Esophagus muscularis mucosa (tissue), 4 donors: Measurements from ENCODE around the gene FCRL5. TPM values are rescaled to one million over a fixed set of nuclear protein-coding genes. Genes with fewer than 3 reads are reported as not detected.

Experiments
- DNase-seq: peaks from one replicate; pipeline ENCODE4 v3.0.0-alpha.2; 2017; ENCODE audit errors: extremely low spot score
- H3K27ac ChIP-seq, 4 donors: fragments of 200-600 bp; sonication (generic); replicated peaks in 1 of 4; 1 replicate in 3 of 4; 2 replicates in 1 of 4; pipeline ENCODE4 v1.5.1; 2016 to 2019; ENCODE audit warnings: mild to moderate bottlenecking in 1 of 4
- H3K27me3 ChIP-seq, 4 donors: fragments of 200-600 bp; sonication (generic); one replicate each; pipeline versions ENCODE4 v1.5.1 to v1.6.0; 2016 to 2019
- H3K36me3 ChIP-seq, 4 donors: fragments of 200-600 bp; sonication (generic); one replicate each; pipeline ENCODE4 v1.5.1; 2016 to 2019
- H3K4me1 ChIP-seq, 4 donors: fragments of 200-600 bp; sonication (generic); one replicate each; pipeline ENCODE4 v1.5.1; 2016 to 2019
- H3K4me3 ChIP-seq, 4 donors: fragments of 200-600 bp; sonication (generic); 1 replicate in 2 of 4; 2 replicates in 2 of 4; pipeline ENCODE4 v1.5.1; 2016 to 2019; ENCODE audit warnings: mild to moderate bottlenecking in 4 of 4, moderate library complexity in 1 of 4
- H3K9me3 ChIP-seq, 4 donors: fragments of 200-600 bp; sonication (generic); 1 replicate in 3 of 4; 2 replicates in 1 of 4; pipeline ENCODE4 v1.5.1; 2016 to 2019
- EP300 ChIP-seq: sonication (generic); formaldehyde crosslinking; IDR thresholded peaks from one replicate; pipeline ENCODE4 v1.6.1; 2017; ENCODE audit warnings: antibody characterized with exemption
- POLR2A ChIP-seq: fragments of 450-650 bp; IDR thresholded peaks from one replicate; pipeline ENCODE4 v1.6.1; 2017; ENCODE audit warnings: antibody characterized with exemption, moderate library complexity, mild to moderate bottlenecking, low read depth
- POLR2AphosphoS5 ChIP-seq, 2 donors: sonication (generic); formaldehyde crosslinking; IDR thresholded peaks; one replicate each; pipeline ENCODE4 v1.6.1; 2017; ENCODE audit warnings: antibody characterized with exemption in 2 of 2
- WGBS: methylation state at CpG from one replicate; pipeline ENCODE4 v1.1.5; 2018; 5-methylcytosine and 5-hydroxymethylcytosine counted together
- intact Hi-C: fragments of 100-400 bp; cut with DNase I; formaldehyde crosslinking; loops from one replicate; pipeline ENCODE4 v1.15.1; 2023
- total RNA-seq, 4 donors: library from RNA; depleted of rRNA; stranded (reverse); fragments of >200 nt; gene quantifications; one replicate each; pipeline versions ENCODE4 v1.1.0 to v1.2.1, GENCODE V29; 2016
- TF ChIP-seq, protein P1 (sequence below), 3 experiments: fragments of 200-600 bp in 2 of 3; fragments of 450-650 bp in 1 of 3; sonication (generic) in 2 of 3; IDR thresholded peaks; one replicate each; pipeline ENCODE4 v1.5.1; 2017 to 2019; ENCODE audit warnings: antibody characterized with exemption in 3 of 3, mild to moderate bottlenecking in 2 of 3, moderate library complexity in 1 of 3

FCRL5 gene
- total RNA-seq, 4 donors from 2014 or later, result 0.50 TPM; not detected in 3

GRCh38 chr1:157595356-157595755 lies 43.0 kb upstream of the FCRL5 start:
- WGBS, result 59% methylated on average over 2 of the region's 2 CpGs
- Histone ChIP-seq H3K36me3 (no peaks in the 10 kb centered on the region), H3K27me3 (no peaks in the 10 kb centered on the region), H3K4me3 (no peak overlapping the region), H3K27ac (no peak overlapping the region), H3K4me1 (no peaks in the 10 kb centered on the region), H3K9me3 (no peaks in the 10 kb centered on the region)
- TF ChIP-seq POLR2A (no peak), POLR2AphosphoS5 (IDR thresholded peaks at IDR 0.05) (no peak), EP300 (no peak)
- TF ChIP-seq, protein P1, sequence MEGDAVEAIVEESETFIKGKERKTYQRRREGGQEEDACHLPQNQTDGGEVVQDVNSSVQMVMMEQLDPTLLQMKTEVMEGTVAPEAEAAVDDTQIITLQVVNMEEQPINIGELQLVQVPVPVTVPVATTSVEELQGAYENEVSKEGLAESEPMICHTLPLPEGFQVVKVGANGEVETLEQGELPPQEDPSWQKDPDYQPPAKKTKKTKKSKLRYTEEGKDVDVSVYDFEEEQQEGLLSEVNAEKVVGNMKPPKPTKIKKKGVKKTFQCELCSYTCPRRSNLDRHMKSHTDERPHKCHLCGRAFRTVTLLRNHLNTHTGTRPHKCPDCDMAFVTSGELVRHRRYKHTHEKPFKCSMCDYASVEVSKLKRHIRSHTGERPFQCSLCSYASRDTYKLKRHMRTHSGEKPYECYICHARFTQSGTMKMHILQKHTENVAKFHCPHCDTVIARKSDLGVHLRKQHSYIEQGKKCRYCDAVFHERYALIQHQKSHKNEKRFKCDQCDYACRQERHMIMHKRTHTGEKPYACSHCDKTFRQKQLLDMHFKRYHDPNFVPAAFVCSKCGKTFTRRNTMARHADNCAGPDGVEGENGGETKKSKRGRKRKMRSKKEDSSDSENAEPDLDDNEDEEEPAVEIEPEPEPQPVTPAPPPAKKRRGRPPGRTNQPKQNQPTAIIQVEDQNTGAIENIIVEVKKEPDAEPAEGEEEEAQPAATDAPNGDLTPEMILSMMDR (IDR thresholded peaks at IDR 0.05), result no peak
- intact Hi-C loops, result no loop called here
- DNase-seq, result peak; percentile 53

DNA sequence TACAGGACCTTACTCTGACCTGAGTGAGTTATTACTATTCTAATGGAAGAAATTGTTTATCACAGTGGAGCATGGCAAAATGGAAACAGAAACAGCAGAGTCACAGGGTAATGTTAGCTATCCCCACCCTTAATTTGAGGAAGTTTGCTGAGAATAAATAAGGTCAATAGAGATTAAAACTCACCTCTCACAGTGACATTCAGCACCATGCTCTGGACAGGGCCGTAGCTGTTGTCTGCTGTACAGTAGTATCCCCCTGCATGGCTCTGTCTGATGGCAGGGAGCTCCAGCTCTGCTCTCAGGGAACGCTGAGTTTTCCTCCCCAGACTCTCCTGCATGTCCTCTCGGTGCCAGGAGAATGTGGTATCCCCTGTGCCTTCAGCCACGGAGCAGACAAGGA lies 33.7 kb upstream of the FCRL5 start:
- Histone ChIP-seq H3K4me3 (no peak overlapping the region), H3K36me3 (no peaks in the 10 kb centered on the region), H3K9me3 (peaks cover 0 to 15% (median 5%) of the 10 kb centered on the region in 4 donors), H3K27ac (no peak overlapping the region), H3K27me3 (peaks cover 0 to 40% (median 0%) of the 10 kb centered on the region in 4 donors), H3K4me1 (no peaks in the 10 kb centered on the region)
- 63% methylated on average over 4 of the region's 4 CpGs for WGBS
- DNase-seq, result no peak
- TF ChIP-seq POLR2A, result no peak
- TF ChIP-seq POLR2AphosphoS5 (IDR thresholded peaks at IDR 0.05), result no peak
- no peak for TF ChIP-seq EP300
- TF ChIP-seq, protein P1 (IDR thresholded peaks at IDR 0.05), result no peak
- intact Hi-C loops, result no loop called here

GRCh38 chr1:157584503-157584902 lies 32.2 kb upstream of the FCRL5 start:
- no peak for TF ChIP-seq EP300
- no peak for TF ChIP-seq POLR2A
- no peak for TF ChIP-seq POLR2AphosphoS5 (IDR thresholded peaks at IDR 0.05)
- TF ChIP-seq, protein P1 (IDR thresholded peaks at IDR 0.05), result no peak
- H3K27me3 ChIP-seq, result peaks cover 0 to 34% (median 0%) of the 10 kb centered on the region in 4 donors
- peaks cover 0 to 15% (median 5%) of the 10 kb centered on the region in 4 donors for H3K9me3 ChIP-seq
- intact Hi-C loops, result loop anchor here (5.0 kb wide), 1 partner anchor 543 kb away; a partner anchor contains a TSS
- H3K36me3 ChIP-seq, result no peaks in the 10 kb centered on the region
- no peaks in the 10 kb centered on the region for H3K4me1 ChIP-seq
- no peak overlapping the region for H3K27ac ChIP-seq
- DNase-seq, result peak; percentile 14
- no peak overlapping the region for H3K4me3 ChIP-seq
- WGBS, result 64% methylated on average over 3 of the region's 3 CpGs

GRCh38 chr1:157580828-157581210 lies 28.5 kb upstream of the FCRL5 start:
- 91% methylated on average over 1 of the region's 1 CpG for WGBS
- intact Hi-C loops, result loop anchor here (5.0 kb wide), 1 partner anchor 546 kb away; a partner anchor contains a TSS

More at GRCh38 chr1:157580828-157581210, 28.5 kb upstream of the FCRL5 start:
- Histone ChIP-seq H3K4me3 (no peak overlapping the region), H3K4me1 (no peaks in the 10 kb centered on the region), H3K27ac (no peak overlapping the region), H3K36me3 (no peaks in the 10 kb centered on the region), H3K9me3 (peaks cover 0 to 15% (median 5%) of the 10 kb centered on the region in 4 donors), H3K27me3 (peaks cover 0 to 11% (median 0%) of the 10 kb centered on the region in 4 donors)
- no peak for TF ChIP-seq POLR2AphosphoS5 (IDR thresholded peaks at IDR 0.05)
- TF ChIP-seq, protein P1 (IDR thresholded peaks at IDR 0.05), result no peak
- DNase-seq, result no peak
